ENCODE measurements around the gene LCN12. TPM values are rescaled to one million over a fixed set of nuclear protein-coding genes. Genes with fewer than 3 reads are reported as not detected.

LCN12 gene
- total RNA-seq, 1 experiment from 2014 or later: 4.2 TPM

GRCh38 chr9:136978073-136978864 lies 26.2 kb downstream of the LCN12 start (continued):
- TF ChIP-seq SP1 (IDR thresholded peaks at IDR 0.05; ENCODE audit: low read depth) (no peak), FOSL1 (IDR thresholded peaks at IDR 0.05; ENCODE audit: low read depth) (no peak), TCF7L2 (IDR thresholded peaks at IDR 0.05; ENCODE audit: borderline replicate concordance, extremely low read depth, insufficient read depth, insufficient read length) (no peak), CBX3 (IDR thresholded peaks at IDR 0.05; ENCODE audit: low read depth) (no peak), POLR2A (IDR thresholded peaks at IDR 0.05; ENCODE audit: borderline replicate concordance, extremely low read depth, insufficient read depth, insufficient read length) (no peak), YY1 (IDR thresholded peaks at IDR 0.05; ENCODE audit: extremely low read depth, insufficient replicate concordance, low read depth, low read length) (no peak), ZFX (IDR thresholded peaks at IDR 0.05) (no peak)

GRCh38 chr9:136978865-136979544 lies 26.9 kb downstream of the LCN12 start:
- TF ChIP-seq ZNF274 (IDR thresholded peaks at IDR 0.05; ENCODE audit: low read depth, low read length) (no peak), SP1 (IDR thresholded peaks at IDR 0.05; ENCODE audit: low read depth) (no peak), SIN3A (IDR thresholded peaks at IDR 0.05; ENCODE audit: low read depth) (no peak), POLR2AphosphoS5 (IDR thresholded peaks at IDR 0.05; ENCODE audit: low read depth, low read length) (no peak), CEBPB (IDR thresholded peaks at IDR 0.05; ENCODE audit: low read depth) (no peak), TCF7L2 (IDR thresholded peaks at IDR 0.05; ENCODE audit: borderline replicate concordance, extremely low read depth, insufficient read depth, insufficient read length) (no peak), ELF1 (IDR thresholded peaks at IDR 0.05; ENCODE audit: borderline replicate concordance, low read depth) (no peak), RAD21 (IDR thresholded peaks at IDR 0.05; ENCODE audit: low read depth) (no peak), REST (IDR thresholded peaks at IDR 0.05; ENCODE audit: low read depth) (no peak), MAX (IDR thresholded peaks at IDR 0.05) (no peak), SRF (IDR thresholded peaks at IDR 0.05; ENCODE audit: low read depth) (no peak), FOSL1 (IDR thresholded peaks at IDR 0.05; ENCODE audit: low read depth) (no peak), CTCF (IDR thresholded peaks at IDR 0.05 in 2 of 3, conservative IDR thresholded peaks at IDR 0.05 in 1 of 3; ENCODE audit: borderline replicate concordance in 1 of 3, insufficient read depth in 1 of 3, low read depth in 2 of 3, low read length in 2 of 3) (no peak), JUND (IDR thresholded peaks at IDR 0.05) (no peak)
- DNase-seq (ENCODE audit: low read depth, low spot score) (no peak), ATAC-seq (peak; percentile 21)
- intact Hi-C loops (cut with micrococcal nuclease): no loop called here
- ChIA-PET RAD21 (ENCODE audit: low non-redundant PET in 1 of 2, low total read pairs in 2 of 2, uncharacterized antibody in 2 of 2, unreplicated experiment in 2 of 2) (no interaction called here), CTCF (interaction anchor here (0.6 to 3.0 kb wide), 6 partner anchors 11 to 137 kb away, joined by 3 to 11 read pairs (median 4); no protein-coding TSS in a partner anchor), POLR2A (interaction anchor here (1.0 to 1.4 kb wide), 4 partner anchors 10 to 75 kb away, joined by 3 to 6 read pairs (median 5); partner anchors contain the start of genes ENTPD2 and PAXX)
- Histone ChIP-seq H3K9ac (ENCODE audit: low read length) (no peak overlapping the region), H2AFZ (ENCODE audit: low read depth, low read length, poor library complexity, severe bottlenecking) (no peak overlapping the region), H3K27ac (ENCODE audit: low read depth, low read length) (no peak overlapping the region), H3K36me3 (ENCODE audit: control insufficient read depth in 1 of 2, insufficient read depth in 2 of 2, low read length in 2 of 2) (no peaks in the 10 kb centered on the region), H3K79me2 (ENCODE audit: insufficient read depth, low read length) (no peaks in the 10 kb centered on the region), H4K20me1 (ENCODE audit: insufficient read depth) (no peaks in the 10 kb centered on the region), H3K9me2 (ENCODE audit: insufficient read depth) (no peaks in the 10 kb centered on the region), H3K4me3 (replicated peaks in 1 of 2; ENCODE audit: low read depth in 1 of 2, low read length in 2 of 2) (no peak overlapping the region), H3K4me1 (ENCODE audit: control insufficient read depth in 1 of 2, insufficient read depth in 2 of 2, low read length in 2 of 2) (peaks cover 2 to 32% of the 10 kb centered on the region in 2 experiments; a peak in 3 of 4 replicates), H3K4me2 (ENCODE audit: low read length) (peak overlapping the region; percentile 19; the same call in 1 of the 2 replicates), H3K27me3 (ENCODE audit: insufficient read depth, low read length) (no peaks in the 10 kb centered on the region), H3K9me3 (ENCODE audit: control insufficient read depth in 1 of 2, insufficient read depth in 1 of 2, low read depth in 1 of 2, low read length in 2 of 2) (no peaks in the 10 kb centered on the region)
- no TSS peak for BruUV-seq (replicated peaks)
